Panc1 (cell line): ENCODE measurements around the gene MAN2A2. TPM values are rescaled to one million over a fixed set of nuclear protein-coding genes. Genes with fewer than 3 reads are reported as not detected.

Experiments
- ATAC-seq: fragments of 200-7000 bp; cut with Tn5 transposase; 2 replicates; pipeline ENCODE4 v1.9.1; 2020; ENCODE audit warnings: mild to moderate bottlenecking, moderate library complexity
- BruUV-seq: library from RNA; stranded (reverse); fragments of 400-500 nt; replicated peaks from 2 replicates; lab custom pipeline; 2021; lab: Mats Ljungman, UMichigan
- CTCF ChIA-PET: fragments of 300-600 bp; sonication (Branson Sonifier 250); formaldehyde crosslinking; loops from one replicate; lab custom pipeline; 2022; ENCODE audit warnings: antibody characterized with exemption; lab: Charles Lee
- POLR2A ChIA-PET: fragments of 300-600 bp; sonication (Branson Sonifier 250); formaldehyde crosslinking; loops from one replicate; lab custom pipeline; 2022; ENCODE audit warnings: antibody characterized with exemption; lab: Charles Lee
- DNase-seq: peaks from one replicate; pipeline ENCODE4 v3.0.0-alpha.2; 2010; ENCODE audit warnings: low read depth, low spot score
- H3K27ac ChIP-seq: 2 replicates; pipeline ENCODE4 v1.5.1; 2011; ENCODE audit warnings: mild to moderate bottlenecking, low read length, inconsistent platforms
- H3K27me3 ChIP-seq: fragments of 200-500 bp; sonication (Bioruptor generic); 2 replicates; pipeline ENCODE4 v1.6.0; 2014; ENCODE audit warnings: low read length, inconsistent platforms; ENCODE audit not compliant: control insufficient read depth, insufficient read depth
- H3K36me3 ChIP-seq: fragments of 200-500 bp; sonication (Bioruptor generic); 2 replicates; pipeline ENCODE4 v1.5.1; 2014; ENCODE audit warnings: inconsistent platforms, mild to moderate bottlenecking, low read length, moderate library complexity; ENCODE audit not compliant: control insufficient read depth, insufficient read depth
- H3K4me1 ChIP-seq: 2 replicates; pipeline ENCODE4 v1.5.1; 2011; ENCODE audit warnings: inconsistent platforms, mild to moderate bottlenecking, low read length, moderate library complexity; ENCODE audit not compliant: control insufficient read depth, insufficient read depth
- H3K4me3 ChIP-seq, 2 experiments: 2 replicates each; pipeline ENCODE4 v1.5.1; 2011 to 2012; ENCODE audit warnings: low read depth in 2 of 2, low read length in 2 of 2, mild to moderate bottlenecking in 2 of 2, inconsistent platforms in 1 of 2, moderate library complexity in 1 of 2
- H3K9me3 ChIP-seq: fragments of 200-500 bp; sonication (Bioruptor generic); 2 replicates; pipeline ENCODE4 v1.5.1; 2014; ENCODE audit warnings: low read depth, mild to moderate bottlenecking, inconsistent platforms, low read length, moderate library complexity; ENCODE audit not compliant: control insufficient read depth, insufficient read depth
- POLR2AphosphoS5 ChIP-seq: IDR thresholded peaks from 2 replicates; pipeline ENCODE4 v1.6.1; 2012; ENCODE audit warnings: mild to moderate bottlenecking, low read depth, low read length, moderate library complexity
- REST ChIP-seq, 2 experiments: IDR thresholded peaks; 2 replicates each; pipeline ENCODE4 v1.6.1; 2011 to 2012; ENCODE audit warnings: low read depth in 2 of 2, control low read depth in 1 of 2, low read length in 1 of 2, mild to moderate bottlenecking in 1 of 2, moderate library complexity in 1 of 2; ENCODE audit not compliant: insufficient read depth in 1 of 2
- SIN3A ChIP-seq: IDR thresholded peaks from 2 replicates; pipeline ENCODE4 v1.6.1; 2012; ENCODE audit warnings: low read depth, mild to moderate bottlenecking, low read length, moderate library complexity, borderline replicate concordance; ENCODE audit not compliant: insufficient read depth
- TCF7L2 ChIP-seq: IDR thresholded peaks from 2 replicates; pipeline ENCODE4 v1.6.1; 2011; ENCODE audit warnings: mild to moderate bottlenecking, low read depth, low read length, inconsistent platforms
- in situ Hi-C: cut with HindIII; loops from 2 replicates; pipeline ENCODE4 v1.10.0; 2016; ENCODE audit warnings: low sequenced_read_pairs, low pct_unique_long_range_greater_than_20kb
- intact Hi-C: fragments of 100-400 bp; cut with micrococcal nuclease; formaldehyde crosslinking; loops from one replicate; pipeline ENCODE4 v1.10.0; 2022; ENCODE audit not compliant: unreplicated experiment
- total RNA-seq: library from RNA; stranded (reverse); gene quantifications from one replicate; pipeline ENCODE4 v1.2.1, GENCODE V29; 2021; ENCODE audit not compliant: unreplicated experiment
- TF ChIP-seq, protein P1 (sequence below): fragments of 450-650 bp; IDR thresholded peaks from 2 replicates; pipeline ENCODE4 v1.5.1; 2017; ENCODE audit warnings: mild to moderate bottlenecking

MAN2A2 gene
- total RNA-seq, 1 experiment from 2014 or later: 77.2 TPM

DNA sequence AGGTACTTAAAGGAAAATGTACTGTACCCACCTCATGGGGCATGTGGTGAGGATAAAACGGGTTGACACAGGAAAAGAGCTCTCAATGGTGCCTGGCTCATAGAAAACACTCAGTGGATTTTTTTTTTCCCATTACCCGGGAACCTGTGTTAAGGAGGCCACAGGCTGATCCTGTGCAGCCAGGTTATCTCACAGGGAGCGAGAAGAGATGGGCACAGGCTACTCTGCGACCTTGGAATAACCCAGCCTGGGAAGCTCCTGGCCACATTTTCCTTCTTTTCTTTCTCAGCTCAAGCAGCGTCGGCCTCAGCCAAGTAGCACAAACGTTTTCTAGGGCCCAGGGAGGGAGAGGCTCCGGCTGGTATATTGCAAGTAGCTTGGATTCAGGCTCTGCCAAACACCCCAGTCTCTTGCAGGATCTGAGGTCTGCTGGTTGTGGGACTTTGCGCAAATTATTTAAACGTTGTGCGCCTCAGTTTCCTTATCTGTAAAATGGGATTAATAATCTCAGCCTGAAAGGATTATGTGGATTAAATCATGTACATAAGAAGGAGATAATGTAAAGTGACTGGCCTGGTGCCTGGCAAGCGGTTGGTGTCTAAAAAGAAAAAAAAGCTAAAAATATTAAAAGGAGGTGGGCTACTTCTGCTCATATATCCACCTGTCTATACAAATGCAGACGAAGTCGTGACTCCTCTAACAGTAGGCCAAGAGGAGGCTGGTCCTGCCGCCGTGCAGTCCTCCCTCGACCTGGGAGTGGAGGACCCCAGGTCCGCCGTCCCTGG, 32.6 kb upstream of the MAN2A2 start:
- POLR2A ChIA-PET: no interaction called here
- TSS peak; percentile 86 for BruUV-seq
- Histone ChIP-seq H3K36me3 (no peaks in the 10 kb centered on the region), H3K4me1 (peaks cover 73% of the 10 kb centered on the region), H3K27ac (peak overlapping the region; percentile 95), H3K4me3 (peak overlapping the region; percentile 55 to 74), H3K9me3 (no peaks in the 10 kb centered on the region), H3K27me3 (no peaks in the 10 kb centered on the region)
- in situ Hi-C loops (no loop called here), intact Hi-C loops (no loop called here)
- no peak for TF ChIP-seq POLR2AphosphoS5
- TF ChIP-seq SIN3A: no peak
- no peak for TF ChIP-seq REST (IDR thresholded peaks at IDR 0.05; ENCODE audit: insufficient read depth in 1 of 2, low read depth in 2 of 2, low read length in 1 of 2)
- no peak for TF ChIP-seq TCF7L2
- DNase-seq (no peak), ATAC-seq (peak; percentile 20)
- CTCF ChIA-PET: interaction anchor here (0.5 kb wide), 1 partner anchor 25 kb away, joined by 4 read pairs; no protein-coding TSS in a partner anchor

GRCh38 chr15:90871139-90871715, 31.9 kb upstream of the MAN2A2 start:
- DNase-seq: no peak
- intact Hi-C loops: no loop called here

More at GRCh38 chr15:90871139-90871715, 31.9 kb upstream of the MAN2A2 start:
- ChIA-PET POLR2A (interaction anchor here (0.6 kb wide), 2 partner anchors 45 to 1133 kb away, joined by 7 to 9 read pairs; no protein-coding TSS in a partner anchor), CTCF (no interaction called here)
- peaks cover 71% of the 10 kb centered on the region for H3K4me1 ChIP-seq
- peak overlapping the region; percentile 95 for H3K27ac ChIP-seq
- H3K36me3 ChIP-seq: no peaks in the 10 kb centered on the region; the same call in 1 of the 2 replicates
- no TSS peak for BruUV-seq
- no peaks in the 10 kb centered on the region for H3K9me3 ChIP-seq
- H3K4me3 ChIP-seq: peak overlapping the region; percentile 55 to 74
- no peaks in the 10 kb centered on the region for H3K27me3 ChIP-seq
- in situ Hi-C loops: no loop called here
- TF ChIP-seq, protein P1, sequence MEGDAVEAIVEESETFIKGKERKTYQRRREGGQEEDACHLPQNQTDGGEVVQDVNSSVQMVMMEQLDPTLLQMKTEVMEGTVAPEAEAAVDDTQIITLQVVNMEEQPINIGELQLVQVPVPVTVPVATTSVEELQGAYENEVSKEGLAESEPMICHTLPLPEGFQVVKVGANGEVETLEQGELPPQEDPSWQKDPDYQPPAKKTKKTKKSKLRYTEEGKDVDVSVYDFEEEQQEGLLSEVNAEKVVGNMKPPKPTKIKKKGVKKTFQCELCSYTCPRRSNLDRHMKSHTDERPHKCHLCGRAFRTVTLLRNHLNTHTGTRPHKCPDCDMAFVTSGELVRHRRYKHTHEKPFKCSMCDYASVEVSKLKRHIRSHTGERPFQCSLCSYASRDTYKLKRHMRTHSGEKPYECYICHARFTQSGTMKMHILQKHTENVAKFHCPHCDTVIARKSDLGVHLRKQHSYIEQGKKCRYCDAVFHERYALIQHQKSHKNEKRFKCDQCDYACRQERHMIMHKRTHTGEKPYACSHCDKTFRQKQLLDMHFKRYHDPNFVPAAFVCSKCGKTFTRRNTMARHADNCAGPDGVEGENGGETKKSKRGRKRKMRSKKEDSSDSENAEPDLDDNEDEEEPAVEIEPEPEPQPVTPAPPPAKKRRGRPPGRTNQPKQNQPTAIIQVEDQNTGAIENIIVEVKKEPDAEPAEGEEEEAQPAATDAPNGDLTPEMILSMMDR: no peak
- TF ChIP-seq REST (IDR thresholded peaks at IDR 0.05; ENCODE audit: insufficient read depth in 1 of 2, low read depth in 2 of 2, low read length in 1 of 2): no peak
- no peak for TF ChIP-seq TCF7L2
- TF ChIP-seq SIN3A: no peak
- no peak for TF ChIP-seq POLR2AphosphoS5
- peak; percentile 18 for ATAC-seq
